Neural cell (in vitro differentiated cells): Measurements from ENCODE around the gene UBA1.

ENCODE experiments used
- CTCF ChIP-seq: fragments of 450-650 bp; IDR thresholded peaks from 2 replicates; pipeline ENCODE4 v1.5.1; 2014; ENCODE audit warnings: antibody characterized with exemption, mild to moderate bottlenecking, moderate library complexity; ENCODE audit not compliant: poor library complexity, severe bottlenecking
- EP300 ChIP-seq: fragments of 450-650 bp; conservative IDR thresholded peaks from 2 replicates; pipeline ENCODE4 v1.6.1; 2014; ENCODE audit warnings: antibody characterized with exemption, mild to moderate bottlenecking, moderate library complexity; ENCODE audit not compliant: poor library complexity, severe bottlenecking
- EZH2 ChIP-seq: fragments of 200-600, 300-800 bp; shearing (Covaris generic), sonication (generic); IDR thresholded peaks from 2 replicates; pipeline ENCODE4 v1.6.1; 2014; ENCODE audit warnings: antibody characterized with exemption, low read length, borderline replicate concordance, mild to moderate bottlenecking; ENCODE audit not compliant: insufficient read depth, poor library complexity, severe bottlenecking
- MXI1 ChIP-seq: fragments of 450-650 bp; conservative IDR thresholded peaks from 2 replicates; pipeline ENCODE4 v1.6.1; 2014; ENCODE audit warnings: antibody characterized with exemption, mild to moderate bottlenecking; ENCODE audit not compliant: poor library complexity, severe bottlenecking
- REST ChIP-seq: IDR thresholded peaks from 2 replicates; pipeline ENCODE4 v1.6.1; 2012; ENCODE audit warnings: borderline replicate concordance
- SMC3 ChIP-seq: fragments of 450-650 bp; conservative IDR thresholded peaks from 2 replicates; pipeline ENCODE4 v1.6.1; 2014; ENCODE audit warnings: antibody characterized with exemption, mild to moderate bottlenecking, moderate library complexity; ENCODE audit not compliant: poor library complexity
- TAF1 ChIP-seq: IDR thresholded peaks from 2 replicates; pipeline ENCODE4 v1.6.1; 2012; ENCODE audit warnings: low read depth

- TF ChIP-seq EZH2 (no peak), CTCF (no peak), MXI1 (no peak), SMC3 (no peak), REST (no peak), TAF1 (no peak), EP300 (no peak)
These were observed 27.5 kb upstream of the UBA1 start for GRCh38 chrX:47166126-47166525.
